Sigmoid colon (tissue), 4 donors: ENCODE results near the gene FAXC.

ENCODE experiments used
- CTCF ChIP-seq, 4 experiments: fragments of 450-650 bp in 3 of 4; fragments of 200-600 bp in 1 of 4; IDR thresholded peaks; one replicate each; pipeline ENCODE4 v1.5.1; 2016 to 2019; ENCODE audit warnings: antibody characterized with exemption in 4 of 4, mild to moderate bottlenecking in 3 of 4, moderate library complexity in 2 of 4
- POLR2A ChIP-seq, 2 donors: fragments of 450-650 bp; IDR thresholded peaks; one replicate each; pipeline ENCODE4 v1.6.1; 2016; ENCODE audit warnings: antibody characterized with exemption in 2 of 2, mild to moderate bottlenecking in 2 of 2, moderate library complexity in 2 of 2
- POLR2AphosphoS5 ChIP-seq, 4 donors: sonication (generic); formaldehyde crosslinking; IDR thresholded peaks; one replicate each; pipeline ENCODE4 v1.6.1; 2017; ENCODE audit warnings: antibody characterized with exemption in 4 of 4

- TF ChIP-seq CTCF (IDR thresholded peaks at IDR 0.05): peak in 3 of 4 experiments; percentile 10 to 42 (median 32)
- TF ChIP-seq POLR2A (IDR thresholded peaks at IDR 0.05): no peak
- peak in 3 of 4 donors; percentile 30 to 55 (median 35) for TF ChIP-seq POLR2AphosphoS5 (IDR thresholded peaks at IDR 0.05)
These were observed at the start of gene FAXC for GRCh38 chr6:99349171-99350141.
